Bronchial epithelial cell (primary cell): Measurements from ENCODE around the gene DENND6B. TPM values are rescaled to one million over a fixed set of nuclear protein-coding genes. Genes with fewer than 3 reads are reported as not detected.
"Not testable (repeated sequence)": the region's sequence is repeated elsewhere in the genome, so short reads cannot be mapped to it uniquely, and the experiment has no call there.

Experiments
- DNase-seq: peaks from one replicate; pipeline ENCODE4 v3.0.0-alpha.2; 2010; ENCODE audit warnings: low read depth
- FAIRE-seq: peaks from 2 replicates; lab custom pipeline; 2011; peaks lifted over from hg19 to GRCh38; lab: Jason Lieb, UNC
- H3K27me3 ChIP-seq: 2 replicates; pipeline ENCODE4 v1.5.1; 2011; ENCODE audit warnings: low read length; ENCODE audit not compliant: control insufficient read depth, insufficient read depth
- H3K36me3 ChIP-seq: 2 replicates; pipeline ENCODE4 v1.5.1; 2011; ENCODE audit warnings: low read length; ENCODE audit not compliant: control insufficient read depth, insufficient read depth
- H3K4me3 ChIP-seq: 2 replicates; pipeline ENCODE4 v1.5.1; 2011; ENCODE audit warnings: mild to moderate bottlenecking, low read depth, low read length, control low read depth
- CTCF ChIP-seq: IDR thresholded peaks from 2 replicates; pipeline ENCODE4 v1.5.1; 2011; ENCODE audit warnings: mild to moderate bottlenecking, moderate library complexity, low read length, control low read depth, inconsistent platforms; ENCODE audit not compliant: insufficient read depth, severe bottlenecking
- total RNA-seq: library from RNA; depleted of rRNA; stranded (reverse); fragments of >200 nt; gene quantifications from 2 replicates; pipeline ENCODE4 v1.2.1, GENCODE V29; 2014

DENND6B gene
- total RNA-seq, 1 donor from 2014 or later, result 1.1 TPM

GRCh38 chr22:50337262-50338041, 10.6 kb upstream of the DENND6B start:
- FAIRE-seq, result peak; percentile 96
- no peak for DNase-seq
- H3K4me3 ChIP-seq, result no peak overlapping the region
- no peaks in the 10 kb centered on the region for H3K27me3 ChIP-seq
- TF ChIP-seq CTCF, result no peak
- H3K36me3 ChIP-seq, result no peaks in the 10 kb centered on the region

- not testable (repeated sequence) for H3K4me3 ChIP-seq, H3K36me3 ChIP-seq, DNase-seq, FAIRE-seq, H3K27me3 ChIP-seq
These were observed 7.6 kb upstream of the DENND6B start for GRCh38 chr22:50334433-50334832.

- no peak overlapping the region for H3K4me3 ChIP-seq
- DNase-seq (peak; percentile 77), FAIRE-seq (no peak)
- TF ChIP-seq CTCF, result no peak
- no peaks in the 10 kb centered on the region for H3K36me3 ChIP-seq
- no peaks in the 10 kb centered on the region for H3K27me3 ChIP-seq
These were observed 2.4 kb upstream of the DENND6B start for GRCh38 chr22:50329236-50329635.

GRCh38 chr22:50327711-50328019, 853 bp upstream of the DENND6B start:
- DNase-seq (no peak), FAIRE-seq (peak; percentile 28)
- H3K36me3 ChIP-seq, result no peaks in the 10 kb centered on the region

GRCh38 chr22:50326225-50326955, 422 bp downstream of the DENND6B start:
- H3K27me3 ChIP-seq, result no peaks in the 10 kb centered on the region
- peak overlapping the region; percentile 67 for H3K4me3 ChIP-seq
- DNase-seq, result no peak
- no peak for TF ChIP-seq CTCF
- no peaks in the 10 kb centered on the region for H3K36me3 ChIP-seq
- no peak for FAIRE-seq

More at GRCh38 chr22:50327711-50328019, 853 bp upstream of the DENND6B start:
- peak overlapping the region; percentile 67 for H3K4me3 ChIP-seq
- no peak for TF ChIP-seq CTCF
- no peaks in the 10 kb centered on the region for H3K27me3 ChIP-seq

- FAIRE-seq (no peak), DNase-seq (no peak)
- no peaks in the 10 kb centered on the region for H3K27me3 ChIP-seq
- TF ChIP-seq CTCF, result no peak
- H3K36me3 ChIP-seq, result no peaks in the 10 kb centered on the region
- no peak overlapping the region for H3K4me3 ChIP-seq
These were observed 1.2 kb downstream of the DENND6B start for GRCh38 chr22:50325444-50326224.
